ENCODE results near the gene MYO15A. TPM values are rescaled to one million over a fixed set of nuclear protein-coding genes. Genes with fewer than 3 reads are reported as not detected.

The MYO15A gene
- total RNA-seq, 1 experiment from 2014 or later, result 0.52 TPM

GRCh38 chr17:18228176-18228682 lies 119.7 kb downstream of the MYO15A start:
- no peak overlapping the region for H3K4me3 ChIP-seq (ENCODE audit: insufficient read depth, low read depth, low read length)
- H3K36me3 ChIP-seq (replicated peaks; ENCODE audit: control insufficient read depth, insufficient read depth, low read length), result peaks cover 2% of the 10 kb centered on the region
- DNase-seq, result no peak
- H3K27me3 ChIP-seq (ENCODE audit: control insufficient read depth, insufficient read depth, low read length), result no peaks in the 10 kb centered on the region

GRCh38 chr17:18229254-18229653 lies 120.7 kb downstream of the MYO15A start:
- H3K27me3 ChIP-seq (ENCODE audit: control insufficient read depth, insufficient read depth, low read length), result no peaks in the 10 kb centered on the region
- no peak overlapping the region for H3K4me3 ChIP-seq (ENCODE audit: insufficient read depth, low read depth, low read length)
- peaks cover 2% of the 10 kb centered on the region for H3K36me3 ChIP-seq (replicated peaks; ENCODE audit: control insufficient read depth, insufficient read depth, low read length)
- no peak for DNase-seq

Other genes starting within 250 kb of the MYO15A start
- 3.1 and 4.6 TPM in 2 replicates for gene TOM1L2, start 136.4 kb upstream of the MYO15A start, total RNA-seq (2014; rRNA removed; shearing (Covaris generic))
- gene DRC3, start 135.9 kb upstream of the MYO15A start, total RNA-seq (2014; rRNA removed; shearing (Covaris generic)), result 0.17 and 5.0 TPM in 2 replicates
- 17.9 and 22.4 TPM in 2 replicates for gene ATPAF2, start 69.6 kb upstream of the MYO15A start, total RNA-seq (2014; rRNA removed; shearing (Covaris generic))
- gene GID4, start 69.3 kb upstream of the MYO15A start, total RNA-seq (2014; rRNA removed; shearing (Covaris generic)), result 11.1 and 12.9 TPM in 2 replicates
- gene DRG2, start 20.8 kb upstream of the MYO15A start, total RNA-seq (2014; rRNA removed; shearing (Covaris generic)), result 60.0 and 66.4 TPM in 2 replicates
- 101 and 103 TPM in 2 replicates for gene ALKBH5, start 75.1 kb downstream of the MYO15A start, total RNA-seq (2014; rRNA removed; shearing (Covaris generic))
- gene LLGL1, start 116.9 kb downstream of the MYO15A start, total RNA-seq (2014; rRNA removed; shearing (Covaris generic)), result 81.6 and 85.1 TPM in 2 replicates
- 199 and 225 TPM in 2 replicates for gene FLII, start 150.0 kb downstream of the MYO15A start, total RNA-seq (2014; rRNA removed; shearing (Covaris generic))
- gene MIEF2, start 151.9 kb downstream of the MYO15A start, total RNA-seq (2014; rRNA removed; shearing (Covaris generic)), result 16.2 and 17.3 TPM in 2 replicates
- gene TOP3A, start 206.2 kb downstream of the MYO15A start, total RNA-seq (2014; rRNA removed; shearing (Covaris generic)), result 36.7 and 48.0 TPM in 2 replicates
- gene SMCR8, start 206.5 kb downstream of the MYO15A start, total RNA-seq (2014; rRNA removed; shearing (Covaris generic)), result 13.1 and 14.4 TPM in 2 replicates